HepG2 (cell line): ENCODE data around the gene GRHL1. TPM values are rescaled to one million over a fixed set of nuclear protein-coding genes. Genes with fewer than 3 reads are reported as not detected.
A peak's percentile ranks its signal among the peaks of the same experiment; 100 is the strongest.

Source experiments
- DDIT3 ChIP-seq: sonication (generic); formaldehyde crosslinking; IDR thresholded peaks from 2 replicates; pipeline ENCODE4 v1.4.0; 2020; ENCODE audit warnings: mild to moderate bottlenecking, missing genetic modification reagents
- FOXP1 ChIP-seq, 2 experiments: fragments of 450-650 bp in 1 of 2; IDR thresholded peaks; 2 replicates each; pipeline ENCODE4 v1.6.1; 2017 to 2018; ENCODE audit warnings: antibody characterized with exemption in 1 of 2
- HDAC2 ChIP-seq: sonication (generic); formaldehyde crosslinking; IDR thresholded peaks from 2 replicates; pipeline ENCODE4 v1.4.0; 2020; ENCODE audit warnings: missing genetic modification reagents
- JDP2 ChIP-seq: sonication (generic); formaldehyde crosslinking; IDR thresholded peaks from 2 replicates; pipeline ENCODE4 v1.8.1; 2022; ENCODE audit warnings: missing genetic modification reagents, borderline replicate concordance
- MYPOP ChIP-seq: sonication (generic); formaldehyde crosslinking; IDR thresholded peaks from 2 replicates; pipeline ENCODE4 v1.8.1; 2023; ENCODE audit warnings: mild to moderate bottlenecking, moderate library complexity, missing genetic modification reagents
- RAD51 ChIP-seq: fragments of 450-650 bp; IDR thresholded peaks from 2 replicates; pipeline ENCODE4 v1.6.1; 2016; ENCODE audit warnings: borderline replicate concordance
- RFX1 ChIP-seq: fragments of 450-650 bp; IDR thresholded peaks from 2 replicates; pipeline ENCODE4 v1.6.1; 2017
- SMARCC2 ChIP-seq: fragments of 450-650 bp; IDR thresholded peaks from 2 replicates; pipeline ENCODE4 v1.6.1; 2017; ENCODE audit warnings: antibody characterized with exemption, mild to moderate bottlenecking
- TGIF2 ChIP-seq: IDR thresholded peaks from 2 replicates; pipeline ENCODE4 v1.6.1; 2016; ENCODE audit warnings: control low read depth, missing compliant biosample characterization
- ZEB1 ChIP-seq: IDR thresholded peaks from 2 replicates; pipeline ENCODE4 v1.6.1; 2012; ENCODE audit warnings: mild to moderate bottlenecking, low read depth, inconsistent platforms; ENCODE audit not compliant: insufficient replicate concordance
- ZNF274 ChIP-seq: sonication (generic); formaldehyde crosslinking; IDR thresholded peaks from 2 replicates; pipeline ENCODE4 v1.5.1; 2020; ENCODE audit warnings: mild to moderate bottlenecking, missing genetic modification reagents
- ZNF574 ChIP-seq: sonication (generic); formaldehyde crosslinking; IDR thresholded peaks from 2 replicates; pipeline ENCODE4 v1.4.0; 2020; ENCODE audit warnings: missing genetic modification reagents
- ZNF609 ChIP-seq: sonication (generic); formaldehyde crosslinking; IDR thresholded peaks from 2 replicates; pipeline ENCODE4 v1.4.0; 2020; ENCODE audit warnings: mild to moderate bottlenecking, missing genetic modification reagents, borderline replicate concordance
- ZNF616 ChIP-seq: sonication (generic); formaldehyde crosslinking; IDR thresholded peaks from 2 replicates; pipeline ENCODE4 v1.5.0; 2020; ENCODE audit warnings: low read depth, mild to moderate bottlenecking, missing genetic modification reagents
- ZNF75D ChIP-seq: sonication (generic); formaldehyde crosslinking; IDR thresholded peaks from 2 replicates; pipeline ENCODE4 v1.8.1; 2023; ENCODE audit warnings: missing genetic modification reagents, mild to moderate bottlenecking, borderline replicate concordance
- polyA plus RNA-seq, 8 experiments: library from polyadenylated mRNA; depleted of rRNA in 3 of 8; stranded (reverse) in 7 of 8; unstranded in 1 of 8; fragments of >200 nt; fragmentation: Illumina TruSeq in 4 of 8; extraction: Trizol in 4 of 8; gene quantifications; 2 replicates each; pipeline versions ENCODE4 v1.2.1 to v1.2.3, GENCODE V29; 2011 to 2016; ENCODE audit warnings: low read depth in 4 of 8, missing spikeins in 1 of 8, mixed read lengths in 1 of 8; ENCODE audit not compliant: insufficient read depth in 1 of 8
- total RNA-seq, 5 experiments: library from RNA; depleted of rRNA; stranded (reverse); fragments of >200 nt; fragmentation: Illumina TruSeq; extraction: Trizol; gene quantifications; 2 replicates each; pipeline ENCODE4 v1.2.3, GENCODE V29; 2016; ENCODE audit warnings: low read depth in 1 of 5
- TF ChIP-seq, protein P1 (sequence below): sonication (generic); formaldehyde crosslinking; IDR thresholded peaks from 2 replicates; pipeline ENCODE4 v1.8.0; 2023; ENCODE audit warnings: mild to moderate bottlenecking, missing genetic modification reagents

The GRHL1 gene
- total and polyA plus RNA-seq, 2 of the 13 experiments (the other 11 are each of a cell fraction or from before 2014, with no cell fraction given), result 9.3 to 12.0 TPM

GRCh38 chr2:10043906-10044601 lies 92.6 kb downstream of the GRHL1 start (continued):
- no peak for TF ChIP-seq DDIT3 (CRISPR knock-in tag)
- 0 out of 2 replicates have a peak, but pooled peaks have one; percentile 6 for TF ChIP-seq ZNF75D
- no peak for TF ChIP-seq ZNF616 (CRISPR knock-in tag)
- TF ChIP-seq JDP2, result no peak; the same call in 1 of the 2 replicates
- no peak for TF ChIP-seq RFX1
- TF ChIP-seq MYPOP (CRISPR knock-in tag), result no peak
- peak; percentile 56 for TF ChIP-seq ZNF574 (CRISPR knock-in tag)
- TF ChIP-seq RAD51, result no peak
- no peak for TF ChIP-seq ZEB1
- no peak for TF ChIP-seq SMARCC2
- TF ChIP-seq, protein P1, sequence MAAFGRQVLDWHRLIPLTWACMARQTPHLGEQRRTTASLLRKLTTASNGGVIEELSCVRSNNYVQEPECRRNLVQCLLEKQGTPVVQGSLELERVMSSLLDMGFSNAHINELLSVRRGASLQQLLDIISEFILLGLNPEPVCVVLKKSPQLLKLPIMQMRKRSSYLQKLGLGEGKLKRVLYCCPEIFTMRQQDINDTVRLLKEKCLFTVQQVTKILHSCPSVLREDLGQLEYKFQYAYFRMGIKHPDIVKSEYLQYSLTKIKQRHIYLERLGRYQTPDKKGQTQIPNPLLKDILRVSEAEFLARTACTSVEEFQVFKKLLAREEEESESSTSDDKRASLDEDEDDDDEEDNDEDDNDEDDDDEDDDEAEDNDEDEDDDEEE, result no peak; the same call in 1 of the 2 replicates
- TF ChIP-seq ZNF609 (CRISPR knock-in tag), result peak; percentile 52; the same call in 1 of the 2 replicates
- TF ChIP-seq HDAC2 (CRISPR knock-in tag), result peak; percentile 18; the same call in 1 of the 2 replicates
- no peak for TF ChIP-seq FOXP1 (IDR thresholded peaks at IDR 0.05)
- TF ChIP-seq FOXP1 (CRISPR knock-in tag; IDR thresholded peaks at IDR 0.05), result no peak
- TF ChIP-seq ZNF274 (CRISPR knock-in tag), result no peak; the same call in 1 of the 2 replicates
- TF ChIP-seq TGIF2 (CRISPR knock-in tag), result no peak
